ENCODE data around the gene IQGAP2.

Gene IQGAP2

GRCh38 chr5:76439201-76439600 lies 36.1 kb downstream of the IQGAP2 start:
- Histone ChIP-seq H3K27me3 (ENCODE audit: insufficient read depth, low read length) (no peaks in the 10 kb centered on the region), H2AFZ (ENCODE audit: low read depth, low read length) (no peak overlapping the region), H3K4me3 (ENCODE audit: low read length) (no peak overlapping the region), H3K4me1 (ENCODE audit: insufficient read depth, low read length) (no peaks in the 10 kb centered on the region), H3K36me3 (ENCODE audit: insufficient read depth, low read length) (no peaks in the 10 kb centered on the region), H3K9me3 (ENCODE audit: low read length) (peaks cover 8% of the 10 kb centered on the region)

- Histone ChIP-seq H3K36me3 (ENCODE audit: insufficient read depth, low read length) (no peaks in the 10 kb centered on the region), H3K4me3 (ENCODE audit: low read length) (no peak overlapping the region), H3K4me1 (ENCODE audit: insufficient read depth, low read length) (no peaks in the 10 kb centered on the region), H3K9me3 (ENCODE audit: low read length) (peaks cover 8% of the 10 kb centered on the region), H2AFZ (ENCODE audit: low read depth, low read length) (no peak overlapping the region), H3K27me3 (ENCODE audit: insufficient read depth, low read length) (no peaks in the 10 kb centered on the region)
These were observed 36.8 kb downstream of the IQGAP2 start for GRCh38 chr5:76439929-76440328.

- H3K9me3 ChIP-seq (ENCODE audit: low read length): peaks cover 8% of the 10 kb centered on the region
- H3K27me3 ChIP-seq (ENCODE audit: insufficient read depth, low read length): no peaks in the 10 kb centered on the region
- H3K36me3 ChIP-seq (ENCODE audit: insufficient read depth, low read length): no peaks in the 10 kb centered on the region
- no peak overlapping the region for H2AFZ ChIP-seq (ENCODE audit: low read depth, low read length)
- H3K4me1 ChIP-seq (ENCODE audit: insufficient read depth, low read length): no peaks in the 10 kb centered on the region
- H3K4me3 ChIP-seq (ENCODE audit: low read length): no peak overlapping the region
These were observed 38.0 kb downstream of the IQGAP2 start for GRCh38 chr5:76441101-76441500.

- Histone ChIP-seq H3K4me3 (ENCODE audit: low read length) (no peak overlapping the region), H3K4me1 (ENCODE audit: insufficient read depth, low read length) (no peaks in the 10 kb centered on the region)
These were observed 39.0 kb downstream of the IQGAP2 start for GRCh38 chr5:76441890-76442673.

GRCh38 chr5:76443066-76443800 lies 40.1 kb downstream of the IQGAP2 start:
- H3K27me3 ChIP-seq (ENCODE audit: insufficient read depth, low read length): no peaks in the 10 kb centered on the region
- peaks cover 7% of the 10 kb centered on the region for H3K9me3 ChIP-seq (ENCODE audit: low read length)
- no peaks in the 10 kb centered on the region for H3K4me1 ChIP-seq (ENCODE audit: insufficient read depth, low read length)
- H3K36me3 ChIP-seq (ENCODE audit: insufficient read depth, low read length): no peaks in the 10 kb centered on the region
- H3K4me3 ChIP-seq (ENCODE audit: low read length): no peak overlapping the region
- no peak overlapping the region for H2AFZ ChIP-seq (ENCODE audit: low read depth, low read length)

More at GRCh38 chr5:76441890-76442673, 39.0 kb downstream of the IQGAP2 start:
- Histone ChIP-seq H3K36me3 (ENCODE audit: insufficient read depth, low read length) (no peaks in the 10 kb centered on the region), H3K27me3 (ENCODE audit: insufficient read depth, low read length) (no peaks in the 10 kb centered on the region), H3K9me3 (ENCODE audit: low read length) (peaks cover 8% of the 10 kb centered on the region), H2AFZ (ENCODE audit: low read depth, low read length) (no peak overlapping the region)

- Histone ChIP-seq H3K4me1 (ENCODE audit: insufficient read depth, low read length) (no peaks in the 10 kb centered on the region), H3K27me3 (ENCODE audit: insufficient read depth, low read length) (no peaks in the 10 kb centered on the region), H3K9me3 (ENCODE audit: low read length) (peaks cover 7% of the 10 kb centered on the region), H2AFZ (ENCODE audit: low read depth, low read length) (no peak overlapping the region), H3K4me3 (ENCODE audit: low read length) (no peak overlapping the region), H3K36me3 (ENCODE audit: insufficient read depth, low read length) (no peaks in the 10 kb centered on the region)
These were observed 42.0 kb downstream of the IQGAP2 start for GRCh38 chr5:76445063-76445462.

GRCh38 chr5:76445830-76446229 lies 42.7 kb downstream of the IQGAP2 start:
- H3K4me3 ChIP-seq (ENCODE audit: low read length): no peak overlapping the region
- no peaks in the 10 kb centered on the region for H3K36me3 ChIP-seq (ENCODE audit: insufficient read depth, low read length)
- no peaks in the 10 kb centered on the region for H3K4me1 ChIP-seq (ENCODE audit: insufficient read depth, low read length)
- H3K9me3 ChIP-seq (ENCODE audit: low read length): peaks cover 2% of the 10 kb centered on the region
- H3K27me3 ChIP-seq (ENCODE audit: insufficient read depth, low read length): no peaks in the 10 kb centered on the region
- no peak overlapping the region for H2AFZ ChIP-seq (ENCODE audit: low read depth, low read length)

- Histone ChIP-seq H3K9me3 (ENCODE audit: low read length) (no peaks in the 10 kb centered on the region), H3K4me3 (ENCODE audit: low read length) (no peak overlapping the region), H3K4me1 (ENCODE audit: insufficient read depth, low read length) (no peaks in the 10 kb centered on the region), H3K27me3 (ENCODE audit: insufficient read depth, low read length) (no peaks in the 10 kb centered on the region), H3K36me3 (ENCODE audit: insufficient read depth, low read length) (no peaks in the 10 kb centered on the region), H2AFZ (ENCODE audit: low read depth, low read length) (no peak overlapping the region)
These were observed 43.7 kb downstream of the IQGAP2 start for GRCh38 chr5:76446776-76447175.

GRCh38 chr5:76449606-76450005 lies 46.5 kb downstream of the IQGAP2 start:
- Histone ChIP-seq H2AFZ (ENCODE audit: low read depth, low read length) (no peak overlapping the region), H3K4me1 (ENCODE audit: insufficient read depth, low read length) (no peaks in the 10 kb centered on the region), H3K27me3 (ENCODE audit: insufficient read depth, low read length) (no peaks in the 10 kb centered on the region), H3K36me3 (ENCODE audit: insufficient read depth, low read length) (no peaks in the 10 kb centered on the region), H3K9me3 (ENCODE audit: low read length) (no peaks in the 10 kb centered on the region), H3K4me3 (ENCODE audit: low read length) (no peak overlapping the region)

- Histone ChIP-seq H3K9me3 (ENCODE audit: low read length) (no peaks in the 10 kb centered on the region), H3K27me3 (ENCODE audit: insufficient read depth, low read length) (no peaks in the 10 kb centered on the region), H2AFZ (ENCODE audit: low read depth, low read length) (no peak overlapping the region), H3K4me1 (ENCODE audit: insufficient read depth, low read length) (no peaks in the 10 kb centered on the region), H3K4me3 (ENCODE audit: low read length) (no peak overlapping the region), H3K36me3 (ENCODE audit: insufficient read depth, low read length) (no peaks in the 10 kb centered on the region)
These were observed 47.0 kb downstream of the IQGAP2 start for GRCh38 chr5:76450054-76450453.

- no peaks in the 10 kb centered on the region for H3K9me3 ChIP-seq (ENCODE audit: low read length)
- H3K4me3 ChIP-seq (ENCODE audit: low read length): no peak overlapping the region
- no peak overlapping the region for H2AFZ ChIP-seq (ENCODE audit: low read depth, low read length)
- H3K4me1 ChIP-seq (ENCODE audit: insufficient read depth, low read length): no peaks in the 10 kb centered on the region
- no peaks in the 10 kb centered on the region for H3K27me3 ChIP-seq (ENCODE audit: insufficient read depth, low read length)
- H3K36me3 ChIP-seq (ENCODE audit: insufficient read depth, low read length): no peaks in the 10 kb centered on the region
These were observed 48.1 kb downstream of the IQGAP2 start for GRCh38 chr5:76451031-76451701.

- Histone ChIP-seq H3K36me3 (ENCODE audit: insufficient read depth, low read length) (no peaks in the 10 kb centered on the region), H3K4me1 (ENCODE audit: insufficient read depth, low read length) (peaks cover 2% of the 10 kb centered on the region), H3K27me3 (ENCODE audit: insufficient read depth, low read length) (no peaks in the 10 kb centered on the region), H3K4me3 (ENCODE audit: low read length) (no peak overlapping the region), H3K9me3 (ENCODE audit: low read length) (no peaks in the 10 kb centered on the region), H2AFZ (ENCODE audit: low read depth, low read length) (no peak overlapping the region)
These were observed 52.5 kb downstream of the IQGAP2 start for GRCh38 chr5:76455531-76456133.

- Histone ChIP-seq H2AFZ (ENCODE audit: low read depth, low read length) (no peak overlapping the region), H3K4me1 (ENCODE audit: insufficient read depth, low read length) (peaks cover 2% of the 10 kb centered on the region), H3K4me3 (ENCODE audit: low read length) (no peak overlapping the region), H3K27me3 (ENCODE audit: insufficient read depth, low read length) (no peaks in the 10 kb centered on the region), H3K9me3 (ENCODE audit: low read length) (no peaks in the 10 kb centered on the region), H3K36me3 (ENCODE audit: insufficient read depth, low read length) (no peaks in the 10 kb centered on the region)
These were observed 53.2 kb downstream of the IQGAP2 start for GRCh38 chr5:76456258-76456657.

Data from neuron (in vitro differentiated cells).